ENCODE data around the gene SCTR. TPM values are rescaled to one million over a fixed set of nuclear protein-coding genes. Genes with fewer than 3 reads are reported as not detected.

Gene SCTR
- total RNA-seq, 1 experiment from 2014 or later = not detected

GRCh38 chr2:119553687-119554344 lies 29.5 kb upstream of the SCTR start:
- Histone ChIP-seq H3K9me2 (ENCODE audit: insufficient read depth) (no peaks in the 10 kb centered on the region), H3K27me3 (ENCODE audit: insufficient read depth, low read depth) (no peaks in the 10 kb centered on the region), H3K9me3 (ENCODE audit: insufficient read depth, low read depth) (no peaks in the 10 kb centered on the region), H3F3A (ENCODE audit: insufficient read depth, low read depth) (no peaks in the 10 kb centered on the region), H3K4me1 (replicated peaks; ENCODE audit: insufficient read depth) (no peaks in the 10 kb centered on the region), H4K20me1 (ENCODE audit: insufficient read depth) (no peaks in the 10 kb centered on the region), H3K4me2 (no peak overlapping the region), H2AFZ (no peak overlapping the region), H3K27ac (no peak overlapping the region), H3K4me3 (no peak overlapping the region), H3K79me2 (ENCODE audit: low read depth) (no peaks in the 10 kb centered on the region), H3K36me3 (ENCODE audit: low read depth) (no peaks in the 10 kb centered on the region)
- POLR2A ChIA-PET (ENCODE audit: unreplicated experiment) = no interaction called here
- no peak for DNase-seq
- BruUV-seq (replicated peaks) = no TSS peak
- TF ChIP-seq EZH2 (IDR thresholded peaks at IDR 0.05; ENCODE audit: low read depth) (no peak), CTCF (conservative IDR thresholded peaks at IDR 0.05) (no peak)
- intact Hi-C loops (cut with micrococcal nuclease; ENCODE audit: unreplicated experiment) = no loop called here
- CTCF ChIA-PET = no interaction called here

GRCh38 chr2:119552902-119553301 lies 28.6 kb upstream of the SCTR start:
- Histone ChIP-seq H4K20me1 (ENCODE audit: insufficient read depth) (no peaks in the 10 kb centered on the region), H3K4me2 (no peak overlapping the region), H3K27me3 (ENCODE audit: insufficient read depth, low read depth) (0 out of 2 replicates have a peak, but pooled peaks cover 8% of the 10 kb centered on the region), H3K9me3 (ENCODE audit: insufficient read depth, low read depth) (no peaks in the 10 kb centered on the region), H2AFZ (no peak overlapping the region), H3K4me1 (replicated peaks; ENCODE audit: insufficient read depth) (no peaks in the 10 kb centered on the region), H3K4me3 (no peak overlapping the region), H3K79me2 (ENCODE audit: low read depth) (no peaks in the 10 kb centered on the region), H3F3A (ENCODE audit: insufficient read depth, low read depth) (no peaks in the 10 kb centered on the region), H3K27ac (no peak overlapping the region), H3K9me2 (ENCODE audit: insufficient read depth) (no peaks in the 10 kb centered on the region), H3K36me3 (ENCODE audit: low read depth) (no peaks in the 10 kb centered on the region)
- DNase-seq = no peak
- CTCF ChIA-PET = no interaction called here
- no TSS peak for BruUV-seq (replicated peaks)
- TF ChIP-seq EZH2 (IDR thresholded peaks at IDR 0.05; ENCODE audit: low read depth) = no peak
- TF ChIP-seq CTCF (conservative IDR thresholded peaks at IDR 0.05) = no peak
- POLR2A ChIA-PET (ENCODE audit: unreplicated experiment) = no interaction called here
- intact Hi-C loops (cut with micrococcal nuclease; ENCODE audit: unreplicated experiment) = no loop called here

- Histone ChIP-seq H3K36me3 (ENCODE audit: low read depth) (no peaks in the 10 kb centered on the region), H3K27ac (no peak overlapping the region), H3K4me1 (replicated peaks; ENCODE audit: insufficient read depth) (no peaks in the 10 kb centered on the region), H3K4me3 (no peak overlapping the region), H4K20me1 (ENCODE audit: insufficient read depth) (no peaks in the 10 kb centered on the region), H3K9me3 (ENCODE audit: insufficient read depth, low read depth) (no peaks in the 10 kb centered on the region), H3K9me2 (ENCODE audit: insufficient read depth) (no peaks in the 10 kb centered on the region), H3K79me2 (ENCODE audit: low read depth) (no peaks in the 10 kb centered on the region), H2AFZ (no peak overlapping the region), H3F3A (ENCODE audit: insufficient read depth, low read depth) (no peaks in the 10 kb centered on the region), H3K4me2 (no peak overlapping the region), H3K27me3 (ENCODE audit: insufficient read depth, low read depth) (peaks cover 25% of the 10 kb centered on the region)
- no peak for DNase-seq
- intact Hi-C loops (cut with micrococcal nuclease; ENCODE audit: unreplicated experiment) = no loop called here
- ChIA-PET POLR2A (ENCODE audit: unreplicated experiment) (no interaction called here), CTCF (no interaction called here)
- no TSS peak for BruUV-seq (replicated peaks)
- TF ChIP-seq CTCF (conservative IDR thresholded peaks at IDR 0.05) (no peak), EZH2 (IDR thresholded peaks at IDR 0.05; ENCODE audit: low read depth) (no peak)
Observed at GRCh38 chr2:119550856-119551255, 26.6 kb upstream of the SCTR start.

Data from PC-9 (cell line).